ENCODE data around the gene THADA. TPM values are rescaled to one million over a fixed set of nuclear protein-coding genes. Genes with fewer than 3 reads are reported as not detected.
A peak's percentile ranks its signal among the peaks of the same experiment; 100 is the strongest.

The THADA gene
- polyA plus RNA-seq, 3 donors: 7.3 to 11.2 (median 9.7) TPM

DNA sequence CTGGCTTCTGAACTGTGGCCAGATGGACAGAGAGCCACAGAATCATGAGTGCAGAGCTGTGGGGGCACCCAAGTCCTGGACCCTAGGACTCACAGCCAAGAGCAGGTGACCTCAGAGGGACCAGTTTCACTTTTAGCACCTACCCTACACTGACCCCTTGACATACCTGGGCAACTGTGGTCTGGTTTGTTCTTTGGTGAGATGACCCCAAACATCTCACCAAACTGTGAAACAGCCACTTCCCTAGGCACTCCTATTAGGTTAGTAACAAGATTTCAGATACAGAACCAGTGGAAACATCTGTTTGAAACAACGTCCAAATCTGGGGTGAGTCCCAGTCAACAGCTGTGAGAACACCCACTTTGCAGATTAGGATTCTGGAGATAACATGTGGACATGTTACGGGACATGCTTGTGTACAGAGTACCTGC, 367.5 kb downstream of the THADA start:
- peak overlapping the region; percentile 86 for H3K9ac ChIP-seq (ENCODE audit: insufficient read depth, low read length, poor library complexity, severe bottlenecking)
- peak overlapping the region; percentile 52 to 99 (median 75) for H3K4me3 ChIP-seq (replicated peaks in 1 of 3; ENCODE audit: low read depth in 2 of 3, low read length in 3 of 3)
- peak overlapping the region; percentile 88 to 92 for H3K27ac ChIP-seq (ENCODE audit: low read depth in 1 of 2, low read length in 2 of 2)
- no peak for DNase-seq
- H3K27me3 Mint-ChIP-seq (ENCODE audit: low read depth in 3 of 3): peaks cover 0 to 7% (median 0%) of the 10 kb centered on the region in 3 donors
- H3K4me3 Mint-ChIP-seq: peak overlapping the region; percentile 87 to 92
- H3K4me1 ChIP-seq (ENCODE audit: control insufficient read depth in 1 of 2, insufficient read depth in 2 of 2, low read length in 2 of 2): peaks cover 49 to 67% of the 10 kb centered on the region in 2 donors
- peak overlapping the region; percentile 90 for H3K4me2 ChIP-seq (replicated peaks; ENCODE audit: extremely low read depth, low read length, poor library complexity, severe bottlenecking)
- H3K27ac Mint-ChIP-seq: peak overlapping the region; percentile 94 to 98 (median 95)
- peaks cover 52% of the 10 kb centered on the region for H3K4me1 Mint-ChIP-seq
- intact Hi-C loops (cut with micrococcal nuclease): loop anchor here (2.0 to 10.0 kb wide), 8 partner anchors 71 to 404 kb away; no protein-coding TSS in a partner anchor
- H2AFZ ChIP-seq (ENCODE audit: insufficient read depth, low read depth, low read length, poor library complexity, severe bottlenecking): no peak overlapping the region
- peaks cover 0 to 9% (median 2%) of the 10 kb centered on the region in 7 donors for H3K9me3 Mint-ChIP-seq
- peaks cover 70% of the 10 kb centered on the region for H3K79me2 ChIP-seq (ENCODE audit: insufficient read depth, low read length)
- H3K9me3 ChIP-seq (replicated peaks in 1 of 2; ENCODE audit: control insufficient read depth in 1 of 2, insufficient read depth in 1 of 2, low read length in 2 of 2): no peaks in the 10 kb centered on the region
- H4K20me1 ChIP-seq (ENCODE audit: insufficient read depth, low read length): peaks cover 30% of the 10 kb centered on the region
- TF ChIP-seq, protein P1, sequence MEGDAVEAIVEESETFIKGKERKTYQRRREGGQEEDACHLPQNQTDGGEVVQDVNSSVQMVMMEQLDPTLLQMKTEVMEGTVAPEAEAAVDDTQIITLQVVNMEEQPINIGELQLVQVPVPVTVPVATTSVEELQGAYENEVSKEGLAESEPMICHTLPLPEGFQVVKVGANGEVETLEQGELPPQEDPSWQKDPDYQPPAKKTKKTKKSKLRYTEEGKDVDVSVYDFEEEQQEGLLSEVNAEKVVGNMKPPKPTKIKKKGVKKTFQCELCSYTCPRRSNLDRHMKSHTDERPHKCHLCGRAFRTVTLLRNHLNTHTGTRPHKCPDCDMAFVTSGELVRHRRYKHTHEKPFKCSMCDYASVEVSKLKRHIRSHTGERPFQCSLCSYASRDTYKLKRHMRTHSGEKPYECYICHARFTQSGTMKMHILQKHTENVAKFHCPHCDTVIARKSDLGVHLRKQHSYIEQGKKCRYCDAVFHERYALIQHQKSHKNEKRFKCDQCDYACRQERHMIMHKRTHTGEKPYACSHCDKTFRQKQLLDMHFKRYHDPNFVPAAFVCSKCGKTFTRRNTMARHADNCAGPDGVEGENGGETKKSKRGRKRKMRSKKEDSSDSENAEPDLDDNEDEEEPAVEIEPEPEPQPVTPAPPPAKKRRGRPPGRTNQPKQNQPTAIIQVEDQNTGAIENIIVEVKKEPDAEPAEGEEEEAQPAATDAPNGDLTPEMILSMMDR (IDR thresholded peaks at IDR 0.05): no peak
- WGBS (ENCODE audit: insufficient coverage): 0% methylated on average over 1 of the region's 2 CpGs
- no peaks in the 10 kb centered on the region for H3K27me3 ChIP-seq (ENCODE audit: control insufficient read depth in 2 of 2, insufficient read depth in 2 of 2, low read length in 2 of 2)
- H3K36me3 Mint-ChIP-seq: peaks cover 16 to 31% of the 10 kb centered on the region in 2 donors
- H3K36me3 ChIP-seq (replicated peaks in 1 of 2; ENCODE audit: control insufficient read depth in 1 of 2, insufficient read depth in 2 of 2, low read length in 2 of 2): peaks cover 19 to 35% of the 10 kb centered on the region in 2 donors

DNA sequence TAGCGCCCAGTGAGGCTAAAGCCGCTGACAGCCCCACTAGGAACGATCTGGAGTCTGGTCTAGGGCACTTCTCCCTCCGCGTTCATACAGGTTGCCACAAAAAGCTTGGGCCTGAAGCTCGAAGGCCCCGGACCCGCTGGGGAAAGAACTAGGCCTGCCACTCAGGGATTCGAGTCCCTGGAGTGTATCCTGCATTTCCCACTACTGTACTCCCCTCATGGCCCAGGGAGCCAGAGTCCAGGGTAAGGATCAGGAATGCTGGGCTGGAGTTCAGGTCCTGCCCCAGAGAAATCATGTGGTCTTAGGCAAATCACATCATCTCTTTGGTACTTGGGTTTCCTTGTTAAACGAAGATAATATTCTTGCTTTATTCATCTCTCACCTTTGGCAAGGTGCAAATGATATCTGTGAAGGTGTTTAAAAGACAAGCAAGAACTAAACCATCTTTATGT, 368.0 kb downstream of the THADA start:
- intact Hi-C loops (cut with micrococcal nuclease): loop anchor here (1.0 to 10.0 kb wide), 10 partner anchors 59 to 403 kb away; no protein-coding TSS in a partner anchor
- H3K4me3 ChIP-seq (replicated peaks in 1 of 3; ENCODE audit: low read depth in 2 of 3, low read length in 3 of 3): peak overlapping the region; percentile 52 to 99 (median 75)
- peaks cover 48% of the 10 kb centered on the region for H3K4me1 Mint-ChIP-seq
- peaks cover 17 to 33% of the 10 kb centered on the region in 2 donors for H3K36me3 Mint-ChIP-seq
- peaks cover 0 to 9% (median 0%) of the 10 kb centered on the region in 7 donors for H3K9me3 Mint-ChIP-seq
- 1% methylated on average over 9 of the region's 10 CpGs for WGBS (ENCODE audit: insufficient coverage)
- peak in 2 of 3 donors; percentile 72 to 76 for DNase-seq
- peaks cover 0 to 7% (median 0%) of the 10 kb centered on the region in 3 donors for H3K27me3 Mint-ChIP-seq (ENCODE audit: low read depth in 3 of 3)
- peaks cover 45 to 64% of the 10 kb centered on the region in 2 donors for H3K4me1 ChIP-seq (ENCODE audit: control insufficient read depth in 1 of 2, insufficient read depth in 2 of 2, low read length in 2 of 2)
- H3K36me3 ChIP-seq (replicated peaks in 1 of 2; ENCODE audit: control insufficient read depth in 1 of 2, insufficient read depth in 2 of 2, low read length in 2 of 2): peaks cover 24 to 40% of the 10 kb centered on the region in 2 donors
- H3K4me3 Mint-ChIP-seq: peak overlapping the region; percentile 87 to 92
- peaks cover 35% of the 10 kb centered on the region for H4K20me1 ChIP-seq (ENCODE audit: insufficient read depth, low read length)
- H3K9ac ChIP-seq (ENCODE audit: insufficient read depth, low read length, poor library complexity, severe bottlenecking): peak overlapping the region; percentile 86
- peak overlapping the region; percentile 51 for H2AFZ ChIP-seq (ENCODE audit: insufficient read depth, low read depth, low read length, poor library complexity, severe bottlenecking)
- H3K27me3 ChIP-seq (ENCODE audit: control insufficient read depth in 2 of 2, insufficient read depth in 2 of 2, low read length in 2 of 2): no peaks in the 10 kb centered on the region
- peak overlapping the region; percentile 94 to 98 (median 95) for H3K27ac Mint-ChIP-seq
- H3K9me3 ChIP-seq (replicated peaks in 1 of 2; ENCODE audit: control insufficient read depth in 1 of 2, insufficient read depth in 1 of 2, low read length in 2 of 2): no peaks in the 10 kb centered on the region
- TF ChIP-seq, protein P1 (IDR thresholded peaks at IDR 0.05): no peak
- H3K27ac ChIP-seq (ENCODE audit: low read depth in 1 of 2, low read length in 2 of 2): peak overlapping the region; percentile 88 to 92
- peaks cover 73% of the 10 kb centered on the region for H3K79me2 ChIP-seq (ENCODE audit: insufficient read depth, low read length)
- peak overlapping the region; percentile 90 for H3K4me2 ChIP-seq (replicated peaks; ENCODE audit: extremely low read depth, low read length, poor library complexity, severe bottlenecking)

Measured in CD14-positive monocyte (primary cell).